ENCODE measurements around the gene DEGS2. TPM values are rescaled to one million over a fixed set of nuclear protein-coding genes. Genes with fewer than 3 reads are reported as not detected.

Gene DEGS2
- total and polyA plus RNA-seq, 3 donors from 2014 or later, result 3.3 to 5.9 (median 3.9) TPM

DNA sequence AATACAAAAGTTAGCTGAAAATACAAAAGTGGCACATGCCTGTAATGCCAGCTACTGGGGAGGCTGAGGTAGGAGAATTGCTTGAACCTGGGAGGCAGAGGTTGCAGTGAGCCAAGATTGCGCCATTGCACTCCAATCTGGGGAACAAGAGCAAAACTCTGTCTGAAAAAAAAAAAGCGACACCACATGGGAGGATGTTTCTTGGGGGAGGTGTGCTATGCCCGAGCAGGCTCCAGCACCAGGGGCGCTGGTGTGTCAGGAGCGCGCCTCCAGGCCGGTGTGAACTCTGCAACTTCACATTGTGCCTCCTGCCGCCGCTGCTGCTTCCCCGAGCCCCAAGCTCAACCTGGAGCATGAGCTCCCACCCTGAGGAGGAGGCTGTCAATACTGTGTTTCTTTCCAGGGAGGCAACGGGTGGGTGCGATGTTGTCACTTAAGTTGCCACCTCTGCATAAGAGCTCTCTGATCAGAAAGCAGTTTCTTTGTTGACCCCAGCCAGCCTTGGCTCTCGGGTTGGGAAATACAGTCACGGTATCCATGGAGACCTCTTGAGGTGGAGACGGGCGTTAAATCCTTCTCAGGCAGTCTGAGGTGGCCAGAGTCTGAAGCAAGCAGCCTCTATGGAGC, 18.9 kb downstream of the DEGS2 start:
- no peak overlapping the region for H3K4me3 ChIP-seq
- DNase-seq, result no peak
- 82 to 83% methylated on average over 15 to 16 of the region's 16 CpGs for WGBS, 2 donors
- intact Hi-C loops (cut with DNase I; ENCODE audit: low total_unique reads), result no loop called here
- TF ChIP-seq POLR2A (IDR thresholded peaks at IDR 0.05), result no peak
- no peak for TF ChIP-seq CTCF (IDR thresholded peaks at IDR 0.05)
- H3K36me3 ChIP-seq (ENCODE audit: low read depth, missing control alignments), result no peaks in the 10 kb centered on the region
- peaks cover 11% of the 10 kb centered on the region for H3K4me1 ChIP-seq
- H3K27ac ChIP-seq, result no peak overlapping the region
- no peaks in the 10 kb centered on the region for H3K27me3 ChIP-seq
- H3K9me3 ChIP-seq, result no peaks in the 10 kb centered on the region

- Histone ChIP-seq H3K36me3 (ENCODE audit: low read depth, missing control alignments) (no peaks in the 10 kb centered on the region), H3K27ac (no peak overlapping the region), H3K4me1 (peaks cover 5% of the 10 kb centered on the region), H3K4me3 (no peak overlapping the region), H3K27me3 (no peaks in the 10 kb centered on the region), H3K9me3 (no peaks in the 10 kb centered on the region)
- TF ChIP-seq POLR2A (IDR thresholded peaks at IDR 0.05), result no peak
- no peak for TF ChIP-seq CTCF (IDR thresholded peaks at IDR 0.05)
- 81 to 95% methylated on average over 11 to 13 of the region's 13 CpGs for WGBS, 2 donors
- no peak for DNase-seq
- intact Hi-C loops (cut with DNase I; ENCODE audit: low total_unique reads), result no loop called here
These were observed 20.5 kb downstream of the DEGS2 start for GRCh38 chr14:100138955-100139354.

DNA sequence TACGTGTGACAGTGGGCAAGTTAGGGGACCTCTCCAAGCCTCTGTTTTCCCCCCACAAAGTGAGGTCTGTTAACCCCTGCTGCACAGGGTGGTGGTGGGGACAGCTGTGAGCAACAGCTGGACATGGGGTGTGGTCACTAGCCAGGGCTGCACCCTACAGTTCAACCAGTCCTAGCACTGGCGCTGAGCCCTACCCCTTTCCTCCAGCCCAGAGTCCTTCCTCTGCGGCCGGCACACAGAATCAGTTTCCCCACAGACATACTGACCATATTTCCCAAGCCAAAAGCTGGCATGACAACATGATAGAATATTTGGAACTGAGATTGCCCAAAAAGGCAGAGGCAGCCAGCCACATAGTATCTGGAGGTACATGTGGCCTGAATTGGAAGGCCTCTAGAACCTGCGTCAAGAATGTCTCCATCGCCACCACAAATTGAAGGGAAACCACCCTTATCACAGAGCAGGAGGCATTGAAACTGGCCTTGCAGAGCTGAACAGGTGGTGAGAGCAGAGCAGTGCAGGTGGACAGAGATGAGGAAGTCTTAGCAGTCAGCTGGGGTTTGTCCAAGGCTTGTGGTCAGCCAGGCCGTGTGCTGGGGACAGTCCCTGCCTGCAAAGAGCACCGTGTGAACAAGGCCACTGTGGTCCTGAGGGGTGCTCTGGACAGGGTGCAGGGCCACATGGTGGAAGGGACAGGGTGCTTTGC, 21.2 kb downstream of the DEGS2 start:
- Histone ChIP-seq H3K36me3 (ENCODE audit: low read depth, missing control alignments) (no peaks in the 10 kb centered on the region), H3K4me1 (peaks cover 5% of the 10 kb centered on the region), H3K27ac (no peak overlapping the region), H3K27me3 (no peaks in the 10 kb centered on the region), H3K9me3 (no peaks in the 10 kb centered on the region), H3K4me3 (no peak overlapping the region)
- 77 to 89% methylated on average over 5 to 8 of the region's 8 CpGs for WGBS, 2 donors
- no peak for DNase-seq
- intact Hi-C loops (cut with DNase I; ENCODE audit: low total_unique reads), result no loop called here
- TF ChIP-seq CTCF (IDR thresholded peaks at IDR 0.05) (no peak), POLR2A (IDR thresholded peaks at IDR 0.05) (no peak)

DNA sequence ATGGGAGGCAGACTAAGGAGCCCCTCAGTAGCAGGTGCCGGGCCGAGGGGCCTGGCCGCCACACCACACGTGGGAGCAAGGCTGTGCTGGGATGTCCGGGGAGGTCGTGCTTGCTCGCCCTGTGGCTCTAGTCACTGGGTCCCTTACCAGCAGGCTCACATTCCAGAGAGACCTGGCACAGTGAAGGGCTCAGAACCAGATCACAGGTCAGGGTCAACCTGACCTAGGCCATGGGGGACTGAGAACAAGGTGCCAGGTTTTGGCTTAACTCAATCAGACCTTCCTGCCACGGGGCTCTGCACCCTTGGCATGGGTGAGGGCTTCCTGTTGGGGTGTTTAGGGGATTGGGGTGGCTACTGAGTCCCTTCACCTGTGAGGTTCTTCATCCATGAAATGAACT, 22.3 kb downstream of the DEGS2 start:
- no peak overlapping the region for H3K27ac ChIP-seq
- H3K4me1 ChIP-seq, result peaks cover 3% of the 10 kb centered on the region
- H3K4me3 ChIP-seq, result no peak overlapping the region
- DNase-seq, result no peak
- H3K27me3 ChIP-seq, result no peaks in the 10 kb centered on the region
- TF ChIP-seq CTCF (IDR thresholded peaks at IDR 0.05) (no peak), POLR2A (IDR thresholded peaks at IDR 0.05) (no peak)
- intact Hi-C loops (cut with DNase I; ENCODE audit: low total_unique reads), result no loop called here
- no peaks in the 10 kb centered on the region for H3K36me3 ChIP-seq (ENCODE audit: low read depth, missing control alignments)
- WGBS, 2 donors, result 86 to 89% methylated on average over 6 to 8 of the region's 8 CpGs
- H3K9me3 ChIP-seq, result no peaks in the 10 kb centered on the region

GRCh38 chr14:100135784-100136183, 23.7 kb downstream of the DEGS2 start:
- H3K4me3 ChIP-seq, result no peak overlapping the region
- H3K27ac ChIP-seq, result no peak overlapping the region
- TF ChIP-seq POLR2A (IDR thresholded peaks at IDR 0.05) (no peak), CTCF (IDR thresholded peaks at IDR 0.05) (no peak)
- no peaks in the 10 kb centered on the region for H3K9me3 ChIP-seq
- no peaks in the 10 kb centered on the region for H3K27me3 ChIP-seq
- no peak for DNase-seq
- intact Hi-C loops (cut with DNase I; ENCODE audit: low total_unique reads), result no loop called here
- peaks cover 5% of the 10 kb centered on the region for H3K4me1 ChIP-seq
- WGBS, 2 donors, result 85 to 97% methylated on average over 3 to 5 of the region's 5 CpGs
- no peaks in the 10 kb centered on the region for H3K36me3 ChIP-seq (ENCODE audit: low read depth, missing control alignments)

All from testis (tissue), 3 donors.